NCI-H345 treated with DMSO at 0.1 percent for 48 hours (cell line): ENCODE results near the gene CLEC7A.

Experiments used
- DNase-seq: peaks from one replicate; lab custom pipeline; 2025; ENCODE audit not compliant: unreplicated experiment; lab: John Stamatoyannopoulos, UW

CLEC7A gene

GRCh38 chr12:10142976-10143589, 13.1 kb upstream of the CLEC7A start:
- no peak for DNase-seq

- peak; percentile 36 for DNase-seq
Observed at GRCh38 chr12:10140001-10140400, 10.0 kb upstream of the CLEC7A start.

GRCh38 chr12:10136637-10137205, 6.7 kb upstream of the CLEC7A start:
- DNase-seq = peak; percentile 46

- DNase-seq = no peak
Observed at GRCh38 chr12:10135126-10135525, 5.1 kb upstream of the CLEC7A start.

GRCh38 chr12:10132850-10133370, 2.9 kb upstream of the CLEC7A start:
- DNase-seq = no peak

- DNase-seq = no peak
Observed at GRCh38 chr12:10131111-10131690, 1.2 kb upstream of the CLEC7A start.

- no peak for DNase-seq
Observed at GRCh38 chr12:10128687-10129086, 1.3 kb downstream of the CLEC7A start.

- no peak for DNase-seq
Observed at GRCh38 chr12:10126413-10126812, 3.6 kb downstream of the CLEC7A start.

- DNase-seq = no peak
Observed at GRCh38 chr12:10122689-10123088, 7.3 kb downstream of the CLEC7A start.

- no peak for DNase-seq
Observed at GRCh38 chr12:10121278-10121677, 8.7 kb downstream of the CLEC7A start.

- no peak for DNase-seq
Observed at GRCh38 chr12:10119066-10119465, 10.9 kb downstream of the CLEC7A start.

- DNase-seq = no peak
Observed at GRCh38 chr12:10115890-10116289, 14.1 kb downstream of the CLEC7A start.

- DNase-seq = no peak
Observed at GRCh38 chr12:10115311-10115710, 14.7 kb downstream of the CLEC7A start.

- no peak for DNase-seq
Observed at GRCh38 chr12:10113920-10114319, 16.1 kb downstream of the CLEC7A start.

GRCh38 chr12:10113075-10113474, 16.9 kb downstream of the CLEC7A start:
- DNase-seq = no peak

- no peak for DNase-seq
Observed at GRCh38 chr12:10111451-10111850, 18.5 kb downstream of the CLEC7A start.

GRCh38 chr12:10110256-10110844, 19.6 kb downstream of the CLEC7A start:
- DNase-seq = no peak

- no peak for DNase-seq
Observed at GRCh38 chr12:10102322-10102721, 27.7 kb downstream of the CLEC7A start.

- no peak for DNase-seq
Observed at GRCh38 chr12:10101648-10102220, 28.3 kb downstream of the CLEC7A start.

GRCh38 chr12:10101042-10101579, 28.9 kb downstream of the CLEC7A start:
- no peak for DNase-seq

- DNase-seq = no peak
Observed at GRCh38 chr12:10098791-10099190, 31.2 kb downstream of the CLEC7A start, which contains the start of gene CLEC1A. TSS of gene CLEC1A (minus strand) at chr12:10098985. CDS start at chr12:10098922, 63 bp downstream.
